HepG2 (cell line): ENCODE results near the gene SPATA25. TPM values are rescaled to one million over a fixed set of nuclear protein-coding genes. Genes with fewer than 3 reads are reported as not detected.

Experiments used
- CREM ChIP-seq, 2 experiments: sonication (generic) in 1 of 2; formaldehyde crosslinking in 1 of 2; IDR thresholded peaks; 2 replicates each; pipeline versions ENCODE4 v1.4.0 to v1.6.1; 2016 to 2020; ENCODE audit warnings: antibody characterized with exemption in 1 of 2, mild to moderate bottlenecking in 1 of 2, missing genetic modification reagents in 1 of 2
- E2F5 ChIP-seq: sonication (generic); formaldehyde crosslinking; conservative IDR thresholded peaks from 2 replicates; pipeline ENCODE4 v1.4.0; 2020; ENCODE audit warnings: missing genetic modification reagents
- GMEB1 ChIP-seq: sonication (generic); formaldehyde crosslinking; IDR thresholded peaks from 2 replicates; pipeline ENCODE4 v1.5.1; 2020; ENCODE audit warnings: missing genetic modification reagents, mild to moderate bottlenecking, borderline replicate concordance
- HDAC2 ChIP-seq: sonication (generic); formaldehyde crosslinking; IDR thresholded peaks from 2 replicates; pipeline ENCODE4 v1.4.0; 2020; ENCODE audit warnings: missing genetic modification reagents
- HNRNPL ChIP-seq: fragments of 200-400 bp; formaldehyde crosslinking; IDR thresholded peaks from 2 replicates; pipeline ENCODE4 v1.6.1; 2017; ENCODE audit warnings: mild to moderate bottlenecking, low read depth, low read length
- KDM6A ChIP-seq: IDR thresholded peaks from 2 replicates; pipeline ENCODE4 v1.6.1; 2016; ENCODE audit warnings: low read depth
- MYC ChIP-seq: sonication (generic); formaldehyde crosslinking; IDR thresholded peaks from 2 replicates; pipeline ENCODE4 v1.9.0; 2021; ENCODE audit warnings: missing genetic modification reagents, borderline replicate concordance
- NFE2L1 ChIP-seq: sonication (generic); formaldehyde crosslinking; IDR thresholded peaks from 2 replicates; pipeline ENCODE4 v1.4.0; 2020; ENCODE audit warnings: missing genetic modification reagents, mild to moderate bottlenecking, borderline replicate concordance
- NONO ChIP-seq, 2 experiments: fragments of 450-650 bp in 1 of 2; sonication (generic) in 1 of 2; formaldehyde crosslinking in 1 of 2; IDR thresholded peaks in 1 of 2; conservative IDR thresholded peaks in 1 of 2; 2 replicates each; pipeline versions ENCODE4 v1.6.1 to v1.8.0; 2017 to 2022; ENCODE audit warnings: mild to moderate bottlenecking in 1 of 2, missing genetic modification reagents in 1 of 2, moderate library complexity in 1 of 2
- NR1H2 ChIP-seq: sonication (generic); formaldehyde crosslinking; IDR thresholded peaks from 2 replicates; pipeline ENCODE4 v1.8.1; 2022; ENCODE audit warnings: low read depth, missing genetic modification reagents, borderline replicate concordance
- POLR2A ChIP-seq, 2 experiments: IDR thresholded peaks; 2 replicates each; pipeline ENCODE4 v1.6.1; 2011; ENCODE audit warnings: low read depth in 2 of 2, low read length in 2 of 2, mild to moderate bottlenecking in 1 of 2, moderate library complexity in 1 of 2; ENCODE audit not compliant: insufficient read depth in 1 of 2
- SIX1 ChIP-seq: sonication (generic); formaldehyde crosslinking; IDR thresholded peaks from 2 replicates; pipeline ENCODE4 v1.4.0; 2020; ENCODE audit warnings: missing genetic modification reagents, borderline replicate concordance
- SMAD1 ChIP-seq: sonication (generic); formaldehyde crosslinking; IDR thresholded peaks from 2 replicates; pipeline ENCODE4 v1.4.0; 2020; ENCODE audit warnings: missing genetic modification reagents, low read depth, mild to moderate bottlenecking, borderline replicate concordance
- SP4 ChIP-seq: sonication (generic); formaldehyde crosslinking; IDR thresholded peaks from 2 replicates; pipeline ENCODE4 v1.8.1; 2023; ENCODE audit warnings: mild to moderate bottlenecking, missing genetic modification reagents
- TERF1 ChIP-seq: sonication (generic); formaldehyde crosslinking; IDR thresholded peaks from 2 replicates; pipeline ENCODE4 v1.8.0; 2022; ENCODE audit warnings: mild to moderate bottlenecking, missing genetic modification reagents, moderate library complexity
- ZBTB20 ChIP-seq: sonication (generic); formaldehyde crosslinking; IDR thresholded peaks from 2 replicates; pipeline ENCODE4 v1.8.1; 2023; ENCODE audit warnings: missing genetic modification reagents, low read depth, mild to moderate bottlenecking, borderline replicate concordance
- ZBTB42 ChIP-seq: sonication (generic); formaldehyde crosslinking; IDR thresholded peaks from 2 replicates; pipeline ENCODE4 v1.5.0; 2020; ENCODE audit warnings: mild to moderate bottlenecking, missing genetic modification reagents
- ZGPAT ChIP-seq: IDR thresholded peaks from 2 replicates; pipeline ENCODE4 v1.6.1; 2016; ENCODE audit warnings: mild to moderate bottlenecking
- ZNF280B ChIP-seq: sonication (generic); formaldehyde crosslinking; IDR thresholded peaks from 2 replicates; pipeline ENCODE4 v1.5.0; 2020; ENCODE audit warnings: missing genetic modification reagents, mild to moderate bottlenecking, borderline replicate concordance
- ZNF282 ChIP-seq: fragments of 450-650 bp; IDR thresholded peaks from 2 replicates; pipeline ENCODE4 v1.6.1; 2018; ENCODE audit not compliant: partially characterized antibody
- ZNF354B ChIP-seq: sonication (generic); formaldehyde crosslinking; IDR thresholded peaks from 2 replicates; pipeline ENCODE4 v1.8.0; 2022; ENCODE audit warnings: mild to moderate bottlenecking, missing genetic modification reagents
- ZNF501 ChIP-seq: sonication (generic); formaldehyde crosslinking; IDR thresholded peaks from 2 replicates; pipeline ENCODE4 v1.5.1; 2020; ENCODE audit warnings: mild to moderate bottlenecking, moderate library complexity, missing genetic modification reagents
- ZNF776 ChIP-seq: sonication (generic); formaldehyde crosslinking; IDR thresholded peaks from 2 replicates; pipeline ENCODE4 v1.4.0; 2020; ENCODE audit warnings: mild to moderate bottlenecking, missing genetic modification reagents
- polyA plus RNA-seq, 8 experiments: library from polyadenylated mRNA; depleted of rRNA in 3 of 8; stranded (reverse) in 7 of 8; unstranded in 1 of 8; fragments of >200 nt; fragmentation: Illumina TruSeq in 4 of 8; extraction: Trizol in 4 of 8; gene quantifications; 2 replicates each; pipeline versions ENCODE4 v1.2.1 to v1.2.3, GENCODE V29; 2011 to 2016; ENCODE audit warnings: low read depth in 4 of 8, missing spikeins in 1 of 8, mixed read lengths in 1 of 8; ENCODE audit not compliant: insufficient read depth in 1 of 8
- total RNA-seq, 5 experiments: library from RNA; depleted of rRNA; stranded (reverse); fragments of >200 nt; fragmentation: Illumina TruSeq; extraction: Trizol; gene quantifications; 2 replicates each; pipeline ENCODE4 v1.2.3, GENCODE V29; 2016; ENCODE audit warnings: low read depth in 1 of 5

Gene SPATA25
- total and polyA plus RNA-seq, 2 of the 13 experiments (the other 11 are each of a cell fraction or from before 2014, with no cell fraction given): 4.8 to 7.6 TPM

GRCh38 chr20:45886590-45887345 lies 654 bp downstream of the SPATA25 start (continued):
- no peak for TF ChIP-seq KDM6A (CRISPR knock-in tag)
- TF ChIP-seq NFE2L1: no peak
- TF ChIP-seq SP4: peak; percentile 45; the same call in 1 of the 2 replicates
- TF ChIP-seq HDAC2: no peak
- no peak for TF ChIP-seq ZNF282
- TF ChIP-seq ZGPAT (CRISPR knock-in tag): no peak
- no peak for TF ChIP-seq E2F5 (CRISPR knock-in tag)
- no peak for TF ChIP-seq TERF1 (CRISPR knock-in tag)
- TF ChIP-seq HNRNPL: peak; percentile 72; the same call in 1 of the 2 replicates
- no peak for TF ChIP-seq SIX1
- TF ChIP-seq CREM (IDR thresholded peaks at IDR 0.05): no peak
- no peak for TF ChIP-seq CREM (CRISPR knock-in tag; IDR thresholded peaks at IDR 0.05)
- no peak for TF ChIP-seq GMEB1
- no peak for TF ChIP-seq ZNF354B (CRISPR knock-in tag)
- TF ChIP-seq SMAD1: 0 out of 2 replicates have a peak, but pooled peaks have one; percentile 19
- peak in 1 of 2 experiments; percentile 47; a peak in 2 of 4 replicates for TF ChIP-seq POLR2A (IDR thresholded peaks at IDR 0.05; ENCODE audit: insufficient read depth in 1 of 2, low read depth in 2 of 2, low read length in 2 of 2)
- TF ChIP-seq ZBTB42 (CRISPR knock-in tag): no peak
- TF ChIP-seq ZNF776 (CRISPR knock-in tag): no peak
- TF ChIP-seq NR1H2 (CRISPR knock-in tag): no peak
- no peak for TF ChIP-seq NONO (IDR thresholded peaks at IDR 0.05)
- no peak; the same call in 1 of the 2 replicates for TF ChIP-seq NONO (CRISPR knock-in tag; conservative IDR thresholded peaks at IDR 0.05)
- TF ChIP-seq MYC (CRISPR knock-in tag): no peak
- TF ChIP-seq ZNF280B: peak; percentile 77
- no peak for TF ChIP-seq ZBTB20 (CRISPR knock-in tag)
- TF ChIP-seq ZNF501 (CRISPR knock-in tag): no peak
